Measurements from ENCODE around the gene RAX.

The RAX gene

DNA sequence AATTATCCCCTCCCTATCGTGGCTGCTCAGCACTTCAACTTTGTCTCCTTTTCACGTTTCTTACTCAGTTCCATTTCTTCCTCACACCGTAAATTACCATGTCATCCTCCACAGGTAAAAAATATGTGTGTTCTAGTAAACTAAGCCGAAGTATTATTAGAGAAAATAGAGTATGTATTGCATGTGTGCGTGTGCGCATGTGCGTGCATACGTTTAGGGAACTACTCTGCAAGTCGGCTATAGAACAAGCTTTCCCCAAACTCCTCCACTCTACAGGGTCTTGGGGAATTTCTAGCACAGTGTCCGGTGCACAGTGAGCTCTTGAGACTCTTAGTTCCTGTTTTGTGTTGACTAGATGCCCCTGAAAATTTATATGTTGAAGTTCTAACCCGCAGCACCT lies 9.1 kb upstream of the RAX start:
- TF ChIP-seq ZNF521 (tag by site-specific recombination; IDR thresholded peaks at IDR 0.05) (no peak), ZNF350 (tag by site-specific recombination; IDR thresholded peaks at IDR 0.05) (no peak), ZNF629 (tag by site-specific recombination; IDR thresholded peaks at IDR 0.05) (no peak), ZEB2 (tag by site-specific recombination; IDR thresholded peaks at IDR 0.05) (no peak), HOXC10 (CRISPR knock-in tag; IDR thresholded peaks at IDR 0.05) (no peak), ZNF621 (tag by site-specific recombination; IDR thresholded peaks at IDR 0.05) (no peak), ZNF529 (tag by site-specific recombination; IDR thresholded peaks at IDR 0.05; ENCODE audit: insufficient replicate concordance) (no peak), ZNF114 (tag by site-specific recombination; IDR thresholded peaks at IDR 0.05) (no peak), ZNF660 (tag by site-specific recombination; IDR thresholded peaks at IDR 0.05) (no peak), ZFP41 (tag by site-specific recombination; IDR thresholded peaks at IDR 0.05; ENCODE audit: borderline replicate concordance) (no peak), PRDM1 (tag by site-specific recombination; IDR thresholded peaks at IDR 0.05) (no peak), ZNF670 (tag by site-specific recombination; IDR thresholded peaks at IDR 0.05; ENCODE audit: low read depth) (no peak), IKZF3 (tag by site-specific recombination; IDR thresholded peaks at IDR 0.05) (no peak), ZNF585B (tag by site-specific recombination; IDR thresholded peaks at IDR 0.05) (no peak), HOXD13 (CRISPR knock-in tag; IDR thresholded peaks at IDR 0.05; ENCODE audit: borderline replicate concordance) (no peak), GLI2 (tag by site-specific recombination; IDR thresholded peaks at IDR 0.05; ENCODE audit: borderline replicate concordance, low read depth) (no peak), ZNF548 (tag by site-specific recombination; IDR thresholded peaks at IDR 0.05) (no peak)
- TF ChIP-seq, protein P1, sequence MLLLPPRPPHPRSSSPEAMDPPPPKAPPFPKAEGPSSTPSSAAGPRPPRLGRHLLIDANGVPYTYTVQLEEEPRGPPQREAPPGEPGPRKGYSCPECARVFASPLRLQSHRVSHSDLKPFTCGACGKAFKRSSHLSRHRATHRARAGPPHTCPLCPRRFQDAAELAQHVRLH (tag by site-specific recombination; IDR thresholded peaks at IDR 0.05): no peak
- H3K9me3 ChIP-seq (ENCODE audit: control insufficient read depth, insufficient read depth, low read depth, low read length): no peaks in the 10 kb centered on the region
- POLR2A ChIA-PET: no interaction called here
- H3K4me1 ChIP-seq (ENCODE audit: control insufficient read depth, insufficient read depth, low read length): peaks cover 5% of the 10 kb centered on the region; the same call in 1 of the 2 replicates
- H3K36me3 ChIP-seq (ENCODE audit: control insufficient read depth in 2 of 2, insufficient read depth in 1 of 2, low read length in 2 of 2): no peaks in the 10 kb centered on the region
- CTCF ChIA-PET: interaction anchor here (0.6 to 1.5 kb wide), 3 partner anchors 9 to 120 kb away, joined by 3 to 4 read pairs (median 3); partner anchors contain the start of gene RAX
- H3K27ac ChIP-seq (ENCODE audit: extremely low read depth, low read depth, low read length): no peak overlapping the region
- H3K4me3 ChIP-seq (ENCODE audit: low read depth, low read length): no peak overlapping the region

DNA sequence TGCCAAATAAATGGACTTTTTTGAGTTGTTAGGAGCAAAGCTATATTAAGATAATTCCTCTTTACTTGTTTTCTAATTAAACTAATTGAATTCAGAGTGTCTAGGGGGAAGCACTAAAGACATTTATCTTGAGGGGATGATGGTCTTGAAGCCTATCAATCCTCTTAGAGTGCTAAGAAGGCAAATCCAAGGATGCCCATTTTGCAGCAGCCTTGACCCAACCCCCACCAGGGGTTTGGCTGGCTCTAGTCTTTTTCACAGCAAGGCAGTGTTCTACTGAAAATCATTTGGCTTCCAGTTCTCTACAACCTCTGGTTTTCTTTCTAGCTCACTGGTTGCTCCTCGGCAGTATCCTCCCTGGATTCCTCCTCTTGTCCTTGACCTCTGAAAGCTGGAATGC lies 6.5 kb upstream of the RAX start:
- ChIA-PET POLR2A (no interaction called here), CTCF (interaction anchor here (1.3 to 2.6 kb wide), 3 partner anchors 16 to 123 kb away, joined by 3 to 12 read pairs (median 6); no protein-coding TSS in a partner anchor)
- no peaks in the 10 kb centered on the region for H3K9me3 ChIP-seq (ENCODE audit: control insufficient read depth, insufficient read depth, low read depth, low read length)
- no peak overlapping the region for H3K27ac ChIP-seq (ENCODE audit: extremely low read depth, low read depth, low read length)
- no peaks in the 10 kb centered on the region for H3K36me3 ChIP-seq (ENCODE audit: control insufficient read depth in 2 of 2, insufficient read depth in 1 of 2, low read length in 2 of 2)
- H3K4me3 ChIP-seq (ENCODE audit: low read depth, low read length): no peak overlapping the region
- H3K4me1 ChIP-seq (ENCODE audit: control insufficient read depth, insufficient read depth, low read length): peaks cover 5% of the 10 kb centered on the region; the same call in 1 of the 2 replicates
- TF ChIP-seq ZNF132 (tag by site-specific recombination; IDR thresholded peaks at IDR 0.05; ENCODE audit: borderline replicate concordance): no peak
- TF ChIP-seq, protein P2, sequence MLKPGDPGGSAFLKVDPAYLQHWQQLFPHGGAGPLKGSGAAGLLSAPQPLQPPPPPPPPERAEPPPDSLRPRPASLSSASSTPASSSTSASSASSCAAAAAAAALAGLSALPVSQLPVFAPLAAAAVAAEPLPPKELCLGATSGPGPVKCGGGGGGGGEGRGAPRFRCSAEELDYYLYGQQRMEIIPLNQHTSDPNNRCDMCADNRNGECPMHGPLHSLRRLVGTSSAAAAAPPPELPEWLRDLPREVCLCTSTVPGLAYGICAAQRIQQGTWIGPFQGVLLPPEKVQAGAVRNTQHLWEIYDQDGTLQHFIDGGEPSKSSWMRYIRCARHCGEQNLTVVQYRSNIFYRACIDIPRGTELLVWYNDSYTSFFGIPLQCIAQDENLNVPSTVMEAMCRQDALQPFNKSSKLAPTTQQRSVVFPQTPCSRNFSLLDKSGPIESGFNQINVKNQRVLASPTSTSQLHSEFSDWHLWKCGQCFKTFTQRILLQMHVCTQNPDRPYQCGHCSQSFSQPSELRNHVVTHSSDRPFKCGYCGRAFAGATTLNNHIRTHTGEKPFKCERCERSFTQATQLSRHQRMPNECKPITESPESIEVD (tag by site-specific recombination; IDR thresholded peaks at IDR 0.05): 0 out of 2 replicates have a peak, but pooled peaks have one; percentile 7

DNA sequence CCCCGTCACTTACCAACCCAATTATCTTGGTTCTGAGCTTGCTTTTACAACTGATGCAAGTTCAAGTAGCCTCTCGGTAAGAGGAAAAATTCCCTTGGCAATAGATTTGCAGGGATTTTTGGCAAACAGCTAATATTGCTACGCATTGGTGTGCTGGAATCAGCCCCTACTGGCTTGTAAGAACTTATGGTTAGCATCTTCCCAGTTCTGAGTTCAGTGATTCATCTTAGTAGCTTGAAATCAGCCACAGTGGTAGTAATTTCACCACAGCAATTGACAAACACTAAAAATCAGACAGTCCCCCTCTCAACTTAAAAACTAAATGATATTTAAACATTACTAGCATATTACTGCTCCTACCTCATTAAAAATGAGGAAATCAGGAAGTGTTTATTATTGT lies 5.9 kb upstream of the RAX start:
- TF ChIP-seq GLIS2 (tag by site-specific recombination; IDR thresholded peaks at IDR 0.05): no peak
- TF ChIP-seq ZNF776 (tag by site-specific recombination; IDR thresholded peaks at IDR 0.05; ENCODE audit: borderline replicate concordance): no peak
- TF ChIP-seq, protein P2 (tag by site-specific recombination; IDR thresholded peaks at IDR 0.05): no peak
- TF ChIP-seq, protein P3, sequence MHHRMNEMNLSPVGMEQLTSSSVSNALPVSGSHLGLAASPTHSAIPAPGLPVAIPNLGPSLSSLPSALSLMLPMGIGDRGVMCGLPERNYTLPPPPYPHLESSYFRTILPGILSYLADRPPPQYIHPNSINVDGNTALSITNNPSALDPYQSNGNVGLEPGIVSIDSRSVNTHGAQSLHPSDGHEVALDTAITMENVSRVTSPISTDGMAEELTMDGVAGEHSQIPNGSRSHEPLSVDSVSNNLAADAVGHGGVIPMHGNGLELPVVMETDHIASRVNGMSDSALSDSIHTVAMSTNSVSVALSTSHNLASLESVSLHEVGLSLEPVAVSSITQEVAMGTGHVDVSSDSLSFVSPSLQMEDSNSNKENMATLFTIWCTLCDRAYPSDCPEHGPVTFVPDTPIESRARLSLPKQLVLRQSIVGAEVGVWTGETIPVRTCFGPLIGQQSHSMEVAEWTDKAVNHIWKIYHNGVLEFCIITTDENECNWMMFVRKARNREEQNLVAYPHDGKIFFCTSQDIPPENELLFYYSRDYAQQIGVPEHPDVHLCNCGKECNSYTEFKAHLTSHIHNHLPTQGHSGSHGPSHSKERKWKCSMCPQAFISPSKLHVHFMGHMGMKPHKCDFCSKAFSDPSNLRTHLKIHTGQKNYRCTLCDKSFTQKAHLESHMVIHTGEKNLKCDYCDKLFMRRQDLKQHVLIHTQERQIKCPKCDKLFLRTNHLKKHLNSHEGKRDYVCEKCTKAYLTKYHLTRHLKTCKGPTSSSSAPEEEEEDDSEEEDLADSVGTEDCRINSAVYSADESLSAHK (tag by site-specific recombination; IDR thresholded peaks at IDR 0.05): no peak
- TF ChIP-seq, protein P4, sequence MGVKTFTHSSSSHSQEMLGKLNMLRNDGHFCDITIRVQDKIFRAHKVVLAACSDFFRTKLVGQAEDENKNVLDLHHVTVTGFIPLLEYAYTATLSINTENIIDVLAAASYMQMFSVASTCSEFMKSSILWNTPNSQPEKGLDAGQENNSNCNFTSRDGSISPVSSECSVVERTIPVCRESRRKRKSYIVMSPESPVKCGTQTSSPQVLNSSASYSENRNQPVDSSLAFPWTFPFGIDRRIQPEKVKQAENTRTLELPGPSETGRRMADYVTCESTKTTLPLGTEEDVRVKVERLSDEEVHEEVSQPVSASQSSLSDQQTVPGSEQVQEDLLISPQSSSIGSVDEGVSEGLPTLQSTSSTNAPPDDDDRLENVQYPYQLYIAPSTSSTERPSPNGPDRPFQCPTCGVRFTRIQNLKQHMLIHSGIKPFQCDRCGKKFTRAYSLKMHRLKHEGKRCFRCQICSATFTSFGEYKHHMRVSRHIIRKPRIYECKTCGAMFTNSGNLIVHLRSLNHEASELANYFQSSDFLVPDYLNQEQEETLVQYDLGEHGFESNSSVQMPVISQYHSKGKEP (tag by site-specific recombination; IDR thresholded peaks at IDR 0.05): no peak
- TF ChIP-seq ZNF37A (tag by site-specific recombination; IDR thresholded peaks at IDR 0.05): no peak
- no peak overlapping the region for H3K4me3 ChIP-seq (ENCODE audit: low read depth, low read length)
- no peaks in the 10 kb centered on the region for H3K9me3 ChIP-seq (ENCODE audit: control insufficient read depth, insufficient read depth, low read depth, low read length)
- CTCF ChIA-PET: interaction anchor here (0.7 to 2.6 kb wide), 3 partner anchors 9 to 123 kb away, joined by 4 to 12 read pairs (median 6); no protein-coding TSS in a partner anchor
- POLR2A ChIA-PET: no interaction called here
- no peaks in the 10 kb centered on the region for H3K36me3 ChIP-seq (ENCODE audit: control insufficient read depth in 2 of 2, insufficient read depth in 1 of 2, low read length in 2 of 2)
- H3K27ac ChIP-seq (ENCODE audit: extremely low read depth, low read depth, low read length): no peak overlapping the region
- peaks cover 5% of the 10 kb centered on the region; the same call in 1 of the 2 replicates for H3K4me1 ChIP-seq (ENCODE audit: control insufficient read depth, insufficient read depth, low read length)

Data from HEK293 (cell line).